PC-3 (cell line): ENCODE measurements around the gene MAP2K5. TPM values are rescaled to one million over a fixed set of nuclear protein-coding genes. Genes with fewer than 3 reads are reported as not detected.
A peak's percentile ranks its signal among the peaks of the same experiment; 100 is the strongest.

ENCODE experiments used
- ATAC-seq: fragments of 200-7000 bp; cut with Tn5 transposase; 2 replicates; pipeline ENCODE4 v1.9.1; 2020; ENCODE audit warnings: mild to moderate bottlenecking, moderate library complexity
- BruUV-seq: library from RNA; stranded (reverse); fragments of 400-500 nt; replicated peaks from 2 replicates; lab custom pipeline; 2021; lab: Mats Ljungman, UMichigan
- CTCF ChIA-PET: fragments of 300-600 bp; sonication (Branson Sonifier 250); formaldehyde crosslinking; loops from one replicate; lab custom pipeline; 2022; ENCODE audit warnings: antibody characterized with exemption; lab: Charles Lee
- POLR2A ChIA-PET: fragments of 300-600 bp; sonication (Branson Sonifier 250); formaldehyde crosslinking; loops from one replicate; lab custom pipeline; 2022; ENCODE audit warnings: antibody characterized with exemption; ENCODE audit not compliant: unreplicated experiment; lab: Charles Lee
- DNase-seq: peaks from one replicate; pipeline ENCODE4 v3.0.0-alpha.2; 2015
- H2AFZ ChIP-seq: fragments of 300-600 bp; sonication (generic); 2 replicates; pipeline ENCODE4 v1.6.0; 2016; ENCODE audit warnings: antibody characterized with exemption, low read length
- H3F3A ChIP-seq: fragments of 300-600 bp; sonication (generic); one replicate; pipeline ENCODE4 v1.6.0; 2017; ENCODE audit warnings: antibody characterized with exemption, low read length, control low read depth, mild to moderate bottlenecking; ENCODE audit not compliant: unreplicated experiment
- H3K27ac ChIP-seq: fragments of 300-600 bp; sonication (generic); 2 replicates; pipeline ENCODE4 v1.5.1; 2016; ENCODE audit warnings: mild to moderate bottlenecking, low read length
- H3K27me3 ChIP-seq: fragments of 300-600 bp; sonication (generic); 2 replicates; pipeline ENCODE4 v1.6.1; 2016; ENCODE audit warnings: low read length, mixed read lengths
- H3K36me3 ChIP-seq: fragments of 300-600 bp; sonication (generic); 2 replicates; pipeline ENCODE4 v1.6.1; 2016; ENCODE audit warnings: low read depth, mixed run types, low read length, mixed read lengths
- H3K4me1 ChIP-seq: fragments of 300-600 bp; sonication (generic); 2 replicates; pipeline ENCODE4 v1.5.1; 2016; ENCODE audit warnings: low read length; ENCODE audit not compliant: insufficient read depth
- H3K4me2 ChIP-seq: fragments of 300-600 bp; sonication (generic); 2 replicates; pipeline ENCODE4 v1.6.0; 2016; ENCODE audit warnings: low read length
- H3K4me3 ChIP-seq: fragments of 300-600 bp; sonication (generic); 2 replicates; pipeline ENCODE4 v1.5.1; 2016; ENCODE audit warnings: mild to moderate bottlenecking, low read length, mixed read lengths
- H3K79me2 ChIP-seq: fragments of 300-600 bp; sonication (generic); 2 replicates; pipeline ENCODE4 v1.6.1; 2017; ENCODE audit warnings: low read length, mixed read lengths
- H3K9ac ChIP-seq: fragments of 300-600 bp; sonication (generic); 2 replicates; pipeline ENCODE4 v1.6.0; 2016; ENCODE audit warnings: mild to moderate bottlenecking, low read length
- H3K9me2 ChIP-seq: fragments of 300-600 bp; sonication (generic); replicated peaks from 2 replicates; pipeline ENCODE4 v1.6.1; 2016; ENCODE audit warnings: mixed run types, low read length, mixed read lengths
- H3K9me3 ChIP-seq: fragments of 300-600 bp; sonication (generic); 2 replicates; pipeline ENCODE4 v1.6.1; 2016; ENCODE audit warnings: low read length, mixed read lengths
- H4K20me1 ChIP-seq: fragments of 300-600 bp; sonication (generic); 2 replicates; pipeline ENCODE4 v1.6.1; 2016; ENCODE audit warnings: low read length, mixed read lengths
- CTCF ChIP-seq: fragments of 300-600 bp; sonication (generic); conservative IDR thresholded peaks from 2 replicates; pipeline ENCODE4 v1.5.1; 2017; ENCODE audit warnings: antibody characterized with exemption, low read depth, mild to moderate bottlenecking, low read length
- EZH2 ChIP-seq: fragments of 300-600 bp; sonication (generic); IDR thresholded peaks from one replicate; pipeline ENCODE4 v1.6.1; 2017; ENCODE audit warnings: antibody characterized with exemption, mild to moderate bottlenecking, low read length; ENCODE audit not compliant: unreplicated experiment
- EZH2phosphoT487 ChIP-seq: fragments of 300-600 bp; sonication (generic); IDR thresholded peaks from 2 replicates; pipeline ENCODE4 v1.6.1; 2018; ENCODE audit warnings: mild to moderate bottlenecking, antibody characterized with exemption, low read length, borderline replicate concordance
- intact Hi-C: fragments of 100-400 bp; cut with micrococcal nuclease; formaldehyde crosslinking; loops from 2 replicates; pipeline ENCODE4 v1.9.0; 2023
- total RNA-seq: library from RNA; depleted of rRNA; stranded (reverse); fragments of >200 nt; gene quantifications from 2 replicates; pipeline ENCODE4 v1.2.3, GENCODE V29; 2014

MAP2K5 gene
- total RNA-seq, 1 experiment from 2014 or later: 5.5 TPM

DNA sequence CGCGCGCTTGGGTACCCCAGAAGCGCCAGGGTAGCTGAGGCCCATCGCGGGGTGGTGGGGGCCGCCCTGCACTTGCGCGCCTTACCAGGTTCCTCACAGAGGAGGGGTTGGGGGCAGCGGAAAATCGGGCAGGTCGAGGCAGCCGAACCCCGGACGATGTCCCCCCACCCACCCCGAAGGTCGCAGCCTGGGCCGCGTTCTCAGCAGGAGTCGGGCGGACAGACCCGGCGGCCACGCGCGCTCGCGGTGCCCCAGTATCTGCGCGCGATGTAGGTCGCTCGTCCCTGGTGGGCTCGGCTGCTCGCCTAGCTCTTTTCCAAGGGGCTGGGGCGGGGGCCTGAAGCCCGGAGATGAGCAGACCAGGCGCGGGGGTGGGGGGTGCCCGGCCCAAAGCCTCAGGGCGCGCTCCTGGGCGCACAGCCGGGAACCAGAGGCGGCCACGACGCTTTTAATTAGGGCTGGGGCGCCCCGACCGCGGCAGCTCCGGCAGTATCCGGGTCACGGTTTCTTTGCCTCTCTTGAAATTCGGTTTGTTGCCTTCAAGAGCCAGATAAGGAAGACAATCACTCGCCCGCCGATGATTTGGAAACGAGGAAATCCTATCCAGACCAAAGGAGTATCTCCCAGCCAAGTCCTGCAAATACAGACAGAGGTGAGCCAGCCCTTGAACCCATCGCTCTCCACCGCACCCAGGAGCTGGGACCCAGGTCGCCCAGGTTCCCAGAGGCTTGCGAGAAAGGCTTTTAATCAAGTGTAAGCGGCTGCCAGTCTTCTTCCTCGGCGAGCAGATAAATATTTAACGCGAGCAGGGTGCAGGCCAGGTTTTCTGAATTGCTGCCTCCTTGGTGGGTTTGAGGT is 287.4 kb downstream of the MAP2K5 start:
- Histone ChIP-seq H3K4me2 (no peak overlapping the region), H3K36me3 (no peaks in the 10 kb centered on the region), H4K20me1 (no peaks in the 10 kb centered on the region), H3K27ac (no peak overlapping the region), H2AFZ (no peak overlapping the region), H3K9me2 (no peaks in the 10 kb centered on the region), H3K4me1 (no peaks in the 10 kb centered on the region; the same call in 1 of the 2 replicates), H3K9ac (no peak overlapping the region), H3K4me3 (no peak overlapping the region), H3K79me2 (no peaks in the 10 kb centered on the region), H3K9me3 (no peaks in the 10 kb centered on the region), H3K27me3 (peaks cover 9% of the 10 kb centered on the region), H3F3A (no peaks in the 10 kb centered on the region)
- no peak for ATAC-seq
- BruUV-seq: no TSS peak
- no peak for TF ChIP-seq EZH2phosphoT487
- POLR2A ChIA-PET: no interaction called here
- intact Hi-C loops: loop anchor here (10.0 kb wide), 1 partner anchor 135 kb away; no protein-coding TSS in a partner anchor
- CTCF ChIA-PET: no interaction called here
- no peak for DNase-seq

- Histone ChIP-seq H2AFZ (no peak overlapping the region), H3K9ac (no peak overlapping the region), H3K4me1 (no peaks in the 10 kb centered on the region; the same call in 1 of the 2 replicates), H3K4me3 (no peak overlapping the region), H3K27me3 (peaks cover 16% of the 10 kb centered on the region), H3K79me2 (no peaks in the 10 kb centered on the region), H3K9me3 (no peaks in the 10 kb centered on the region), H3K36me3 (no peaks in the 10 kb centered on the region), H3K4me2 (no peak overlapping the region), H3K9me2 (no peaks in the 10 kb centered on the region), H3K27ac (no peak overlapping the region), H3F3A (no peaks in the 10 kb centered on the region), H4K20me1 (no peaks in the 10 kb centered on the region)
- no peak for ATAC-seq
- CTCF ChIA-PET: interaction anchor here (0.6 to 1.0 kb wide), 3 partner anchors 310 to 374 kb away, joined by 3 to 9 read pairs (median 5); no protein-coding TSS in a partner anchor
- POLR2A ChIA-PET: no interaction called here
- BruUV-seq: no TSS peak
- DNase-seq: no peak
- intact Hi-C loops: loop anchor here (10.0 kb wide), 1 partner anchor 137 kb away; no protein-coding TSS in a partner anchor
- TF ChIP-seq EZH2: no peak
These were observed 288.9 kb downstream of the MAP2K5 start for GRCh38 chr15:67831363-67831762.

GRCh38 chr15:67832031-67832551 is 289.6 kb downstream of the MAP2K5 start:
- Histone ChIP-seq H4K20me1 (no peaks in the 10 kb centered on the region), H3K27ac (no peak overlapping the region), H3F3A (no peaks in the 10 kb centered on the region), H3K9ac (no peak overlapping the region), H3K4me2 (no peak overlapping the region), H3K9me2 (no peaks in the 10 kb centered on the region), H3K4me1 (no peaks in the 10 kb centered on the region; the same call in 1 of the 2 replicates), H3K27me3 (peaks cover 16% of the 10 kb centered on the region), H3K9me3 (no peaks in the 10 kb centered on the region), H3K4me3 (no peak overlapping the region), H2AFZ (no peak overlapping the region), H3K79me2 (no peaks in the 10 kb centered on the region), H3K36me3 (no peaks in the 10 kb centered on the region)
- intact Hi-C loops: loop anchor here (1.0 to 10.0 kb wide), 3 partner anchors 137 to 375 kb away; no protein-coding TSS in a partner anchor
- no TSS peak for BruUV-seq
- ChIA-PET POLR2A (no interaction called here), CTCF (interaction anchor here (0.6 to 1.0 kb wide), 7 partner anchors 138 to 375 kb away, joined by 3 to 9 read pairs (median 3); no protein-coding TSS in a partner anchor)
- no peak for TF ChIP-seq EZH2
- peak; percentile 51 for TF ChIP-seq CTCF
- peak; percentile 54 for DNase-seq
- peak; percentile 53 for ATAC-seq
